GM12878 (cell line): ENCODE data around the gene PI16. TPM values are rescaled to one million over a fixed set of nuclear protein-coding genes. Genes with fewer than 3 reads are reported as not detected.

Experiments used
- ATAC-seq: fragments of 200-7000 bp; cut with Tn5 transposase; 3 replicates; pipeline ENCODE4 v1.9.1; 2020; ENCODE audit warnings: mild to moderate bottlenecking, moderate library complexity
- BruUV-seq: library from RNA; stranded (reverse); fragments of 400-500 nt; replicated peaks from 2 replicates; lab custom pipeline; 2021; lab: Mats Ljungman, UMichigan
- CTCF ChIA-PET: fragments of 300-600 bp; sonication (Branson Sonifier 250); formaldehyde crosslinking; extraction: SDS; loops from one replicate; lab custom pipeline; 2021; ENCODE audit warnings: inconsistent platforms; lab: Yijun Ruan, JAX
- POLR2A ChIA-PET: fragments of 350-600 bp; formaldehyde crosslinking; extraction: SDS; loops from one replicate; lab custom pipeline; 2021; ENCODE audit warnings: inconsistent platforms; lab: Charles Lee
- RAD21 ChIA-PET: fragments of 300-600 bp; sonication (Branson Sonifier 250); formaldehyde crosslinking; loops from one replicate; lab custom pipeline; 2023; ENCODE audit warnings: antibody characterized with exemption; ENCODE audit not compliant: unreplicated experiment; lab: Charles Lee
- SMC1A ChIA-PET: fragments of 300-600 bp; sonication (Branson Sonifier 250); formaldehyde crosslinking; loops from one replicate; lab custom pipeline; 2023; ENCODE audit not compliant: unreplicated experiment, uncharacterized antibody; lab: Charles Lee
- DNase-seq: peaks from one replicate; pipeline ENCODE4 v3.0.0-alpha.2; 2011; ENCODE audit warnings: low read depth, low spot score
- FAIRE-seq: peaks from 3 replicates; lab custom pipeline; 2011; peaks lifted over from hg19 to GRCh38; lab: Jason Lieb, UNC
- H2AFZ ChIP-seq: 2 replicates; pipeline ENCODE4 v1.6.0; 2011; ENCODE audit warnings: low read depth, low read length, control low read depth; ENCODE audit not compliant: control insufficient read depth
- H3K27ac ChIP-seq: 2 replicates; pipeline ENCODE4 v1.5.1; 2011; ENCODE audit warnings: control low read depth; ENCODE audit not compliant: control insufficient read depth, insufficient read depth
- H3K27me3 ChIP-seq, 2 experiments: replicated peaks in 1 of 2; 2 replicates each; pipeline versions ENCODE4 v1.6.0 to v1.6.1; 2011; ENCODE audit warnings: low read length in 1 of 2; ENCODE audit not compliant: control insufficient read depth in 2 of 2, insufficient read depth in 2 of 2
- H3K36me3 ChIP-seq, 2 experiments: 2 replicates each; pipeline ENCODE4 v1.5.1; 2011; ENCODE audit warnings: low read length in 1 of 2; ENCODE audit not compliant: control insufficient read depth in 2 of 2, insufficient read depth in 2 of 2
- H3K4me1 ChIP-seq: 2 replicates; pipeline ENCODE4 v1.6.1; 2011; ENCODE audit warnings: mild to moderate bottlenecking, low read length, moderate library complexity, mixed read lengths; ENCODE audit not compliant: control insufficient read depth, insufficient read depth
- H3K4me2 ChIP-seq: 2 replicates; pipeline ENCODE4 v1.6.0; 2011; ENCODE audit warnings: control low read depth; ENCODE audit not compliant: control insufficient read depth, insufficient read depth
- H3K4me3 ChIP-seq: fragments of 200-600 bp; sonication (generic); 2 replicates; pipeline ENCODE4 v1.5.1; 2016
- H3K79me2 ChIP-seq: 2 replicates; pipeline ENCODE4 v1.6.0; 2011; ENCODE audit warnings: low read length; ENCODE audit not compliant: control insufficient read depth, insufficient read depth
- H3K9ac ChIP-seq: 2 replicates; pipeline ENCODE4 v1.8.0; 2011; ENCODE audit warnings: low read length, control low read depth, mixed read lengths; ENCODE audit not compliant: control insufficient read depth, insufficient read depth
- H3K9me3 ChIP-seq: replicated peaks from 3 replicates; pipeline ENCODE4 v1.5.1; 2011; ENCODE audit warnings: mild to moderate bottlenecking, low read length; ENCODE audit not compliant: control insufficient read depth, insufficient read depth
- H4K20me1 ChIP-seq: 2 replicates; pipeline ENCODE4 v1.6.0; 2011; ENCODE audit not compliant: control insufficient read depth, insufficient read depth
- BACH1 ChIP-seq: fragments of 450-650 bp; IDR thresholded peaks from 2 replicates; pipeline ENCODE4 v1.6.1; 2017; ENCODE audit warnings: mild to moderate bottlenecking, borderline replicate concordance
- MEF2A ChIP-seq: IDR thresholded peaks from 2 replicates; pipeline ENCODE4 v1.6.1; 2011; ENCODE audit warnings: low read depth, mild to moderate bottlenecking, low read length, moderate library complexity; ENCODE audit not compliant: insufficient read depth
- PKNOX1 ChIP-seq: fragments of 450-650 bp; IDR thresholded peaks from 2 replicates; pipeline ENCODE4 v1.6.1; 2016; ENCODE audit warnings: mild to moderate bottlenecking
- POLR2AphosphoS5 ChIP-seq: IDR thresholded peaks from 2 replicates; pipeline ENCODE4 v1.6.1; 2011; ENCODE audit warnings: mild to moderate bottlenecking, low read length, inconsistent platforms
- ZNF274 ChIP-seq: IDR thresholded peaks from one replicate; pipeline ENCODE4 v1.8.0; 2011; ENCODE audit not compliant: insufficient read length, insufficient read depth
- WGBS: methylation state at CpG from one replicate; pipeline ENCODE4 v1.1.6; 2016; ENCODE audit warnings: low lambda C conversion rate; ENCODE audit not compliant: insufficient replicate concordance, insufficient coverage; ENCODE audit errors: missing lambda C conversion rate; 5-methylcytosine and 5-hydroxymethylcytosine counted together
- in situ Hi-C: fragments of 300-500 bp; cut with MboI; formaldehyde crosslinking; loops from 9 replicates; pipeline ENCODE4 v1.14.3; 2018; ENCODE audit warnings: mixed read lengths
- intact Hi-C: fragments of 100-400 bp; cut with micrococcal nuclease; formaldehyde crosslinking; loops from one replicate; pipeline ENCODE4 v1.14.2; 2022; ENCODE audit not compliant: unreplicated experiment
- polyA plus RNA-seq, 11 experiments: library from polyadenylated mRNA; depleted of rRNA in 4 of 11; unstranded in 6 of 11; stranded (reverse) in 5 of 11; fragments of >200 nt; fragmentation: Nextera tagmentation in 4 of 11; fragmentation: Illumina TruSeq in 1 of 11; extraction: Ambion mirVana in 4 of 11; extraction: Trizol in 1 of 11; gene quantifications; 1 replicate in 1 of 11; 2 replicates in 10 of 11; pipeline versions ENCODE4 v1.2.1 to v1.2.3, GENCODE V29; 2011 to 2016; ENCODE audit warnings: inconsistent platforms in 2 of 11, missing spikeins in 2 of 11, low read depth in 1 of 11
- total RNA-seq, 4 experiments: library from RNA; depleted of rRNA in 3 of 4; stranded (reverse); fragments of >200 nt in 3 of 4; fragmentation: Illumina TruSeq in 1 of 4; extraction: Trizol in 1 of 4; gene quantifications; 2 replicates each; pipeline versions ENCODE4 v1.2.1 to v1.2.3, GENCODE V29; 2013 to 2021

Gene PI16
- total and polyA plus RNA-seq, 10 of the 15 experiments (the other 5 are each of a cell fraction or from before 2014, with no cell fraction given), result 0.08 to 0.12 TPM; not detected in 8

- CTCF ChIA-PET, result no interaction called here
- Histone ChIP-seq H3K4me2 (no peak overlapping the region), H3K9me3 (no peaks in the 10 kb centered on the region), H3K27me3 (no peaks in the 10 kb centered on the region), H3K4me1 (peaks cover 6% of the 10 kb centered on the region), H3K27ac (no peak overlapping the region), H3K9ac (no peak overlapping the region), H3K4me3 (no peak overlapping the region), H3K36me3 (peaks cover 28 to 34% of the 10 kb centered on the region in 2 experiments)
- RAD21 ChIA-PET, result no interaction called here
- POLR2A ChIA-PET, result interaction anchor here (0.7 to 1.2 kb wide), 2 partner anchors 13 to 38 kb away, joined by 3 read pairs; no protein-coding TSS in a partner anchor
- BruUV-seq, result TSS peak; percentile 70
- ATAC-seq (no peak), DNase-seq (no peak)
- in situ Hi-C loops, result no loop called here
- SMC1A ChIA-PET, result no interaction called here
- TF ChIP-seq ZNF274 (no peak), BACH1 (no peak), POLR2AphosphoS5 (0 out of 2 replicates have a peak, but pooled peaks have one; percentile 2), MEF2A (no peak), PKNOX1 (no peak)
- TF ChIP-seq, all 136 proteins: peak for 1
- 88% methylated on average over 16 of the region's 16 CpGs for WGBS
- H4K20me1 ChIP-seq, result no peaks in the 10 kb centered on the region
- intact Hi-C loops, result no loop called here
- no peak for FAIRE-seq
- no peaks in the 10 kb centered on the region for H3K79me2 ChIP-seq
- no peak overlapping the region for H2AFZ ChIP-seq
Observed at GRCh38 chr6:36968266-36968977, 13.9 kb downstream of the PI16 start.
